Endothelial cell (in vitro differentiated cells): ENCODE measurements around the gene TMEM42. TPM values are rescaled to one million over a fixed set of nuclear protein-coding genes. Genes with fewer than 3 reads are reported as not detected.
"Not testable (repeated sequence)": the region's sequence is repeated elsewhere in the genome, so short reads cannot be mapped to it uniquely, and the experiment has no call there.

Source experiments
- DNase-seq: peaks from one replicate; pipeline ENCODE4 v3.0.0; 2021; ENCODE audit warnings: low spot score
- H3K27ac Mint-ChIP-seq: one replicate; pipeline ENCODE4 v1.8.0; 2021; ENCODE audit warnings: mixed read lengths, inconsistent platforms; ENCODE audit not compliant: unreplicated experiment
- H3K27me3 Mint-ChIP-seq: one replicate; pipeline ENCODE4 v1.8.0; 2021; ENCODE audit warnings: mild to moderate bottlenecking, moderate library complexity, mixed read lengths, inconsistent platforms; ENCODE audit not compliant: unreplicated experiment
- H3K36me3 Mint-ChIP-seq: one replicate; pipeline ENCODE4 v1.8.0; 2021; ENCODE audit warnings: mild to moderate bottlenecking, low read depth, mixed read lengths, inconsistent platforms; ENCODE audit not compliant: unreplicated experiment
- H3K4me1 Mint-ChIP-seq: one replicate; pipeline ENCODE4 v1.8.0; 2021; ENCODE audit warnings: mild to moderate bottlenecking, mixed read lengths, inconsistent platforms; ENCODE audit not compliant: unreplicated experiment
- H3K4me3 Mint-ChIP-seq: one replicate; pipeline ENCODE4 v1.8.0; 2021; ENCODE audit warnings: mild to moderate bottlenecking, mixed read lengths, inconsistent platforms; ENCODE audit not compliant: unreplicated experiment
- H3K9me3 Mint-ChIP-seq: one replicate; pipeline ENCODE4 v1.8.0; 2021; ENCODE audit warnings: mixed read lengths, inconsistent platforms; ENCODE audit not compliant: unreplicated experiment
- CTCF ChIP-seq: fragments of 200-600 bp; sonication (generic); IDR thresholded peaks from one replicate; pipeline ENCODE4 v1.5.0; 2021; ENCODE audit warnings: antibody characterized with exemption; ENCODE audit not compliant: unreplicated experiment
- long read RNA-seq: library from polyadenylated mRNA; unstranded; transcript quantifications from one replicate; pipeline ENCODE4 v2.0.0, GENCODE V29; 2020; ENCODE audit not compliant: unreplicated experiment
- total RNA-seq: library from RNA; stranded (reverse); fragmentation: NEBNext Ultra II Directional; extraction: Animal tissue kit (Norgen Biotek cat#: 25700); gene quantifications from one replicate; pipeline ENCODE4 v1.2.1, GENCODE V29; 2021; ENCODE audit not compliant: unreplicated experiment

The TMEM42 gene
- total RNA-seq, result 17.7 TPM
- long read RNA-seq, partial matches to known transcripts, result 4 of 13 reads
- long read RNA-seq, other reads (novel, unspliced or antisense), result 5 of 13 reads

- Mint-ChIP-seq H3K27me3 (no peaks in the 10 kb centered on the region), H3K4me3 (peak within 1 kb of the TSS; percentile 92), H3K4me1 (peaks cover 14% of the 10 kb centered on the region), H3K36me3 (peaks cover 11% of the 10 kb centered on the region), H3K27ac (peak within 1 kb of the TSS; percentile 88), H3K9me3 (no peaks in the 10 kb centered on the region)
- no peak for TF ChIP-seq CTCF
- DNase-seq, result peak; percentile 90
These were observed at the start of gene TMEM42 for GRCh38 chr3:44861412-44862225. TMEM42 (plus strand) TSS chr3:44861912; CDS start chr3:44861925, 13 bp downstream.

GRCh38 chr3:44814751-44815150 lies 47.0 kb upstream of the TMEM42 start:
- peaks cover 5% of the 10 kb centered on the region for H3K9me3 Mint-ChIP-seq
- H3K36me3 Mint-ChIP-seq, result peaks cover 21% of the 10 kb centered on the region
- H3K4me3 Mint-ChIP-seq, result no peak overlapping the region

GRCh38 chr3:44816334-44816733 lies 45.4 kb upstream of the TMEM42 start:
- not testable (repeated sequence) for H3K4me1 Mint-ChIP-seq, DNase-seq, H3K9me3 Mint-ChIP-seq, H3K27ac Mint-ChIP-seq, H3K27me3 Mint-ChIP-seq, H3K4me3 Mint-ChIP-seq
- peaks cover 25% of the 10 kb centered on the region for H3K36me3 Mint-ChIP-seq

More at GRCh38 chr3:44814751-44815150, 47.0 kb upstream of the TMEM42 start:
- Mint-ChIP-seq H3K4me1 (no peaks in the 10 kb centered on the region), H3K27ac (no peak overlapping the region), H3K27me3 (no peaks in the 10 kb centered on the region)
- TF ChIP-seq CTCF, result no peak
- DNase-seq, result no peak

- not testable (repeated sequence) for H3K9me3 Mint-ChIP-seq, DNase-seq, H3K4me3 Mint-ChIP-seq, H3K4me1 Mint-ChIP-seq, H3K27ac Mint-ChIP-seq, H3K27me3 Mint-ChIP-seq
- peaks cover 37% of the 10 kb centered on the region for H3K36me3 Mint-ChIP-seq
These were observed 40.5 kb upstream of the TMEM42 start for GRCh38 chr3:44821206-44821605.

GRCh38 chr3:44825264-44825925 lies 36.3 kb upstream of the TMEM42 start:
- Mint-ChIP-seq H3K36me3 (peaks cover 15% of the 10 kb centered on the region), H3K9me3 (peaks cover 5% of the 10 kb centered on the region), H3K4me1 (no peaks in the 10 kb centered on the region), H3K27ac (no peak overlapping the region), H3K4me3 (no peak overlapping the region), H3K27me3 (no peaks in the 10 kb centered on the region)
- DNase-seq, result no peak
- no peak for TF ChIP-seq CTCF
